GM23248 (cell line): ENCODE data around the gene STEEP1. TPM values are rescaled to one million over a fixed set of nuclear protein-coding genes. Genes with fewer than 3 reads are reported as not detected.
A peak's percentile ranks its signal among the peaks of the same experiment; 100 is the strongest.

Experiments used
- DNase-seq: peaks from one replicate; pipeline ENCODE4 v3.0.0-alpha.2; 2015
- H2AFZ ChIP-seq: fragments of 200-600 bp; sonication (generic); 2 replicates; pipeline ENCODE4 v1.6.1; 2016; ENCODE audit warnings: antibody characterized with exemption
- H3F3A ChIP-seq: fragments of 200-600 bp; sonication (generic); 2 replicates; pipeline ENCODE4 v1.6.1; 2016; ENCODE audit warnings: mild to moderate bottlenecking, antibody characterized with exemption, mixed run types; ENCODE audit not compliant: insufficient read depth
- H3K27ac ChIP-seq: fragments of 200-600 bp; sonication (generic); 2 replicates; pipeline ENCODE4 v1.5.1; 2016; ENCODE audit warnings: mild to moderate bottlenecking
- H3K27me3 ChIP-seq: fragments of 200-600 bp; sonication (generic); replicated peaks from 2 replicates; pipeline ENCODE4 v1.6.1; 2016; ENCODE audit warnings: mild to moderate bottlenecking; ENCODE audit not compliant: insufficient read depth
- H3K36me3 ChIP-seq: fragments of 200-600 bp; sonication (generic); 2 replicates; pipeline ENCODE4 v1.6.1; 2016; ENCODE audit warnings: low read depth, mild to moderate bottlenecking
- H3K4me1 ChIP-seq: fragments of 200-600 bp; sonication (generic); 2 replicates; pipeline ENCODE4 v1.6.1; 2016; ENCODE audit warnings: mild to moderate bottlenecking; ENCODE audit not compliant: insufficient read depth
- H3K4me2 ChIP-seq: fragments of 200-600 bp; sonication (generic); one replicate; pipeline ENCODE4 v1.6.1; 2016; ENCODE audit warnings: mild to moderate bottlenecking; ENCODE audit not compliant: unreplicated experiment
- H3K4me3 ChIP-seq: fragments of 200-600 bp; sonication (generic); 2 replicates; pipeline ENCODE4 v1.5.1; 2016; ENCODE audit warnings: mild to moderate bottlenecking
- H3K79me2 ChIP-seq: fragments of 200-600 bp; sonication (generic); 2 replicates; pipeline ENCODE4 v1.6.1; 2016; ENCODE audit warnings: mild to moderate bottlenecking; ENCODE audit not compliant: insufficient read depth
- H3K9ac ChIP-seq: fragments of 200-600 bp; sonication (generic); 2 replicates; pipeline ENCODE4 v1.6.1; 2016; ENCODE audit warnings: mild to moderate bottlenecking
- H3K9me2 ChIP-seq: fragments of 200-600 bp; sonication (generic); 2 replicates; pipeline ENCODE4 v1.6.1; 2016; ENCODE audit warnings: mixed run types, mild to moderate bottlenecking, moderate library complexity; ENCODE audit not compliant: insufficient read depth
- H3K9me3 ChIP-seq: fragments of 200-600 bp; sonication (generic); one replicate; pipeline ENCODE4 v1.6.1; 2017; ENCODE audit warnings: low read depth
- H4K20me1 ChIP-seq: fragments of 200-600 bp; sonication (generic); 2 replicates; pipeline ENCODE4 v1.6.0; 2016; ENCODE audit not compliant: insufficient read depth
- EZH2 ChIP-seq: fragments of 200-600 bp; sonication (generic); IDR thresholded peaks from 2 replicates; pipeline ENCODE4 v1.6.1; 2018; ENCODE audit warnings: antibody characterized with exemption, mild to moderate bottlenecking; ENCODE audit not compliant: insufficient read depth, poor library complexity, severe bottlenecking
- EZH2phosphoT487 ChIP-seq: fragments of 200-600 bp; sonication (generic); IDR thresholded peaks from 2 replicates; pipeline ENCODE4 v1.6.1; 2018; ENCODE audit warnings: antibody characterized with exemption, moderate library complexity, mild to moderate bottlenecking, low read depth; ENCODE audit not compliant: insufficient read depth
- WGBS, 2 experiments: methylation state at CpG; one replicate each; pipeline ENCODE4 v1.1.6; 2015 to 2017; ENCODE audit warnings: low lambda C conversion rate in 2 of 2, low coverage in 1 of 2; ENCODE audit errors: missing lambda C conversion rate in 2 of 2; 5-methylcytosine and 5-hydroxymethylcytosine counted together
- in situ Hi-C: fragments of 300-500 bp; cut with MboI; formaldehyde crosslinking; loops from 2 replicates; pipeline ENCODE4 v1.15.0; 2020
- polyA plus RNA-seq: library from polyadenylated mRNA; unstranded; fragments of >200 nt; fragmentation: Nextera tagmentation; extraction: Ambion mirVana; gene quantifications from 2 replicates; pipeline ENCODE4 v1.2.1, GENCODE V29; 2016
- total RNA-seq: library from RNA; depleted of rRNA; stranded (reverse); fragments of >200 nt; shearing (Covaris generic); gene quantifications from 2 replicates; pipeline ENCODE4 v1.2.3, GENCODE V29; 2014; rRNA removed

Gene STEEP1
- total and polyA plus RNA-seq, 2 experiments from 2014 or later = 11.8 to 33.1 TPM

- Histone ChIP-seq H3K9me2 (no peaks in the 10 kb centered on the region), H3K9me3 (no peaks in the 10 kb centered on the region), H3K36me3 (no peaks in the 10 kb centered on the region), H3K4me1 (no peaks in the 10 kb centered on the region), H3K79me2 (no peaks in the 10 kb centered on the region), H3K9ac (no peak overlapping the region), H4K20me1 (no peaks in the 10 kb centered on the region), H3K27ac (no peak overlapping the region), H3K27me3 (no peaks in the 10 kb centered on the region), H3K4me3 (no peak overlapping the region), H3K4me2 (no peak overlapping the region), H2AFZ (no peak overlapping the region; the same call in 1 of the 2 replicates), H3F3A (no peaks in the 10 kb centered on the region)
- in situ Hi-C loops = no loop called here
- DNase-seq = peak; percentile 64
- TF ChIP-seq EZH2phosphoT487 (no peak), EZH2 (no peak)
- WGBS, 2 experiments = 1 to 3% methylated on average over 8 of the region's 8 CpGs
These were observed 76.5 kb downstream of the STEEP1 start for GRCh38 chrX:119488749-119489148.

Other genes with a start within 250 kb of the STEEP1 start
- gene SLC25A43, start 166.1 kb downstream of the STEEP1 start, total RNA-seq = 41.1 and 53.4 TPM in 2 replicates
- 28.4 and 31.2 TPM in 2 replicates for gene SLC25A43, start 166.1 kb downstream of the STEEP1 start, polyA plus RNA-seq
- gene SLC25A5, start 97.0 kb downstream of the STEEP1 start, total RNA-seq = 98.9 and 104 TPM in 2 replicates
- 148 and 150 TPM in 2 replicates for gene SLC25A5, start 97.0 kb downstream of the STEEP1 start, polyA plus RNA-seq
- 36.1 and 51.0 TPM in 2 replicates for gene UBE2A, start 9.2 kb upstream of the STEEP1 start, total RNA-seq
- 147 and 150 TPM in 2 replicates for gene UBE2A, start 9.2 kb upstream of the STEEP1 start, polyA plus RNA-seq
- 3.8 TPM in 2 replicates for gene NKRF, start 41.0 kb upstream of the STEEP1 start, total RNA-seq
- gene NKRF, start 41.0 kb upstream of the STEEP1 start, polyA plus RNA-seq = 2.5 and 3.3 TPM in 2 replicates
- gene SEPTIN6, start 127.8 kb upstream of the STEEP1 start, total RNA-seq = 22.2 and 23.8 TPM in 2 replicates
- 20.6 and 23.9 TPM in 2 replicates for gene SEPTIN6, start 127.8 kb upstream of the STEEP1 start, polyA plus RNA-seq
- gene SOWAHD, start 193.2 kb upstream of the STEEP1 start, total RNA-seq = 0.22 TPM in 1 of 2 replicates, not detected in the other
- gene SOWAHD, start 193.2 kb upstream of the STEEP1 start, polyA plus RNA-seq = 0.41 TPM in 1 of 2 replicates, not detected in the other
- 3,406 and 4,073 TPM in 2 replicates for gene RPL39, start 226.2 kb upstream of the STEEP1 start, total RNA-seq
- gene RPL39, start 226.2 kb upstream of the STEEP1 start, polyA plus RNA-seq = 1,028 and 1,060 TPM in 2 replicates